Measurements from ENCODE around the gene CDK5RAP3. TPM values are rescaled to one million over a fixed set of nuclear protein-coding genes. Genes with fewer than 3 reads are reported as not detected.
"Not testable (repeated sequence)": the region's sequence is repeated elsewhere in the genome, so short reads cannot be mapped to it uniquely, and the experiment has no call there.

Gene CDK5RAP3
- total RNA-seq, 1 donor from 2014 or later, result 76.6 TPM

DNA sequence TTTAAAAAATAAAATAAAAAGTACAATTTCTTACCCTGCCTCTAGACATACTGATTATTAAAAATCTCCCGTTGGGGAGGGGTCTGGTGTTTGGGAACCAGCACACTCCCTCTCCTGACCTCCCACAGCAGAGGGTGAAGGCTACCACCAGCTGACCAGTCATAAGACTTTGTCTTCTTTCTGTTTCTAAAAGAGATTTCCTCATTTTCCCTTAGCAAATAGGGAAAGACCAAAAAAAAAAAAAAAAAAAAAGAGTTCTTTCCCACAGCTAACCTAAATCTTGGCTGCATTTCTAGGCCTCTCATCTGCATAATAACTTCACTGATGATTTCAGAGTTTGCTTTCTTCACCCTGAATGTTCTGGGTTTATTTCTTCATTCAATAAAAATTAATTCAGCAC is 30.3 kb downstream of the CDK5RAP3 start:
- no peak for DNase-seq

DNA sequence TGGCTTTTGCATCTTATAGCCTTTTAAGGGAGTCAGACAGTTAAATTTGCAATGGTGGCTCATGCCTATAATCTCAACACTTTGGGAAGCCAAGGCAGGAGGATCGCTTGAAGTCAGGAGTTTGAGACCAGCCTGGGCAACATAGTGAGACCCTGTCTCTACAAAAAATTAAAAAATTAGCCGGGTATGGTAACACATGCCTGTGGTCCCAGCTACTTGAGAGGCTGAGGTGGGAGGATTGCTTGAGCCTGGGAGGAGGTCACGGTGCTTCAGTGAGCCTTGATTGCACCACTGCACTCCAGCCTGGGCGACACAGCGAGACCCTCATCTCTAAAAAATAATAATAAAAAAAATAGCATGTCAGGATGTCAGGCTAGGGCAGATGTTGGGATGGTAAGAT is 30.7 kb downstream of the CDK5RAP3 start:
- DNase-seq, result not testable (repeated sequence)

DNA sequence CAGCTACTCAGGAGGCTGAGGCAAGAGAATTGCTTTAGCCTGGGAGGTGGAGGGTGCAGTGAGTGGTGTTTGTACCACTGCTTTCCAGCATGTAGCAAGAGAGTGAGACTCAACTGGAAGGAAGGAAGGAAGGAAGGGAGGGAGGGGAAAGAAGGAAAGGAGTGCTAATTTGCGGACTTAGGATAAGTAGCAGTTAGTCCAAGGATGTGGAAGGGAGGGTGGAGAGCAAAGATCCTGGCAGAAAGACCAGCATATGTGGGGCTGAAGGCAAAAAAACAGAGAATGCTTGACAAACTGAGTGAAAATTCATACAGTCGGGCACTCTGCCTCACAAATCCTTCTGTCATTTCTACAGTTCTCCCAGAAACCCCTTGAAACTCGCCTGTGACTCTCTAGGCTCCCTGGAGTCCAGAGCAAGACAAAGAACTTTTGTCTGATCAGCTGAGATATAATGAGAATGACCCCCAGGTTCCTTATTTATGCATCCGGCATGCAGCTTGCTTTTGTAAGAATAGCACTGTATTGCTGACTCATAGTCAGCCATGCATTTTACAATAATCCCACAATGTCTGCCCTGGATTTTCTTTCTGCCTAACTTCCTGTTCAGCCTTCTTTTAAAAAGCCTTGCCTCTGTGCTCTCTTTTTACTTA is 31.5 kb downstream of the CDK5RAP3 start:
- DNase-seq, result peak; percentile 87

DNA sequence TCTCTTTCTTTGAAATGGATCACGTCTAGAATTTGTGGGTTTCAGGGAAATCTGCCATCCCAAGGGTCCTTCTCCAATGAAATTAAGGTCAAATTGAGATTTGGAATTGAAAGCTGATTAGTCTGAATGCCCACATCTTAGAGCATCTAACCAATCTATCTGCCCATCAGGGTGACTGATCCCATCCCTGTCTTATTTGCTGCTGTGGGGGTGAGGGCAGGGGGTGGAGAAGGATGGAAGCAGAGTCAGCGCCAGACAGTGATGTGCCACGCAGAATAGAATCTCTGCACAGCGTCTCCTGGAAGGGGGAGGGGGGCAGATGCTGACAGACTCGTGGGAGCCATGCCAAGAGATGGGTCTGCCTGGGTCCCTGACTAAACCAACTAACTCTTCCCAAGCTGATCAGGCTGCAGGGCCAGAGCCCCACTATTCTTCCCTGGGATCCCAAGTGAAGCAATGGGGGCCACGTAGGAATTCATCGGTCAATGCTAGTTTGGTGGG is 32.1 kb downstream of the CDK5RAP3 start:
- DNase-seq, result no peak

DNA sequence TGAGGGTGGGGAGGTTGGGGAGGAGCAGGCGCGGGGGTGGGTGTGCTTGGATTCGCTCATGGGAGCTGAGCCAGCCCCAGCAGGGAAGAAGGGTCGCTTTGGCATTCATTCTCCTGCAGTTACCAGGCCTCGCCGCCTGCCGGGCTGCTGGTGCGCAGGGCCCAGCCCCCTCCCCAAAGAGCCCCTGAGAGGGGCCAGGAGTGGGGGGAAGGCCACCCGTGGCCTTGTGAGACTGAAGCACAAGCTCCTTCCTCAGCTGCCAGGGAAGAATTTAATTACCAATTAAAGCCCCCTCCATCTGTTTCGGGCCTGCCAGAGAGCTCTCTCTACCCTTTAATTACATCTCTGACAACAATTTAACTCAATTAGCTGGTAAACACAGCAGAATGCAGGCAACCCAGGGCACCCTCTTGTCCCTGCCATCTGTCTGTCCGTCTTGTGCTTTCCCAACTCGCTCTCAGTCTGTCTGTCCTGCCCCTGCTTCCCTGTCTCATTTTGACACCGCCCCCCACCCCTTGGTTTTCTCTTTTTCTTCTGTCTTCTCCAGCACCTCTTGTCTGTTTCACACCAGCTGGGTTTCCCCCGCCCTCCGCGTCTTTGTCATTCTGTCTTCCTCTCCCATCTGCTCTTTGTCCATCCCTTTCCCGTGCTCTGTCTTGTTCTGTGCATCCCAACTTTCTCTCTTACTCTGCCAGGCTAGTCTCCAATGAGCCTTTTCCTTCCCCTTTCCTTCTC is 32.7 kb downstream of the CDK5RAP3 start:
- no peak for DNase-seq

DNA sequence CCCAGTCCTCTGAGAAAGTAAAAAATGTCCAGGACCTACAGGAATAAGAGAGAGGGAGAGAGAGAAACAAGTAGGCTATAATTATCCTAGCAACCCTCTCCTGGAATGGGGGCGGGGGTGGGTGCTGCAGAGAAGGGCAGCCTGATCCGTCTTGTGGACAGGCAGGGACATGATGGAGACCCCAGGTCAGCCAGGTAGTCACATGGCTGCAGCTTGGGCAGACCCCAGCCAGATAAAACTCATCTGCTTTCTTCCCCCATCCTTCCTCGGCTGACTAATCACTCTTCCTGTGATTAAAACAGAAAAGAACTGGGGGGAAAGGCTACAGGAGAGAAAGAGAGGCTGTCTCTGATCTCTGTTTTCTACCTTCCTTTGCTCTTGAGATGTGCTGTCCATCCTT is 34.1 kb downstream of the CDK5RAP3 start:
- peak; percentile 13 for DNase-seq

DNA sequence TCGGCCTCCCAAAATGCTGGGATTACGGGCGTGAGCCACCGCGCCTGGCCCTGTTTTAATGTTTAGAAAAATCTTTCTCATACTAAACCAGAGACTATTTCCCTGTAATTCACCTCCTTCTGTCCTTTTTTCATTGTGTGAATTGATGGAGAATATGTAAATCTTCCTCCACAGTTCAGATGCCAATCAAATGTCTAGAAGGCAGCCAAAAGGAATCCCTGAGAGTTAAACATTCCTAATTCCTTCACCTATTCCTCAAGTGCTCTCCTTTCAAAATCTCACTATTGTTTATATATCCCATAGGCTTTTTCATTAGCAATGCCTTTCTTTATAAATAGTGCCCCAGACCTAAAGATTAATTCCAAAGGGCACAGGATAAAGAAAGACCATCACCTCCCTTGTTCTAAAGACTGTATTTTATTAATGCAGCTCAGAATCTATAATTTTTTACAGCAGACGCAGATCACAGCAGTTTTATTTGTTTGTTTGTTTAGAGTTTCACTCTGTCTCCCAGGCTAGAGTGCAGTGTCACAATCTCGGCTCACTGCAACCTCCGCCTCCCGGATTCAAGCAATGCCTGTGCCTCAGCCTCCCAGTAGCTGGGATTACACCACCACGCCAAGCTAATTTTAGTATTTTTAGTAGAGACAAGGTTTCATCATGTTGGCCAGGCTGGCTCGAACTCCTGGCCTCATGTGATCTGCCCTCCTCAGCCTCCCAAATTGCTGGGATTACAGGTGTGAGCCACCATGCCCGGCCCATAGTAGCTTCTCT is 36.2 kb downstream of the CDK5RAP3 start:
- no peak for DNase-seq

DNA sequence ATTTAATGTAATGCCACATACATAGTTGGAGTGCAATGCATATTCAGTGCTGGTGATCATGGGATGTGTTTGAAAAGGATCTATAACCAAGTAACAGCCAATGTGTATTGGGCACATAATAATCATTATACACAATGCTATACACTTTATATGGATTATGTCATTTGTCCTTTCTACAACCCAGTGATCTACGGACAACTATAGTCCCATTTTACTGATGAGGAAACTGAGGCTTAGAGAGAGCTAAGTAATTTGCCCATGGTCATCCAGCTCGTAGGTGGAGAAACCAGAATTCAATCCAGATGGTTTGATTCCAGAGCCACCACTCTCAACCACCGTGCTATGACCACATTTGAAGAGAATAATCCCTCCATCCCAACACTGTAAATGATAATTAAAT is 39.3 kb downstream of the CDK5RAP3 start:
- DNase-seq, result no peak

DNA sequence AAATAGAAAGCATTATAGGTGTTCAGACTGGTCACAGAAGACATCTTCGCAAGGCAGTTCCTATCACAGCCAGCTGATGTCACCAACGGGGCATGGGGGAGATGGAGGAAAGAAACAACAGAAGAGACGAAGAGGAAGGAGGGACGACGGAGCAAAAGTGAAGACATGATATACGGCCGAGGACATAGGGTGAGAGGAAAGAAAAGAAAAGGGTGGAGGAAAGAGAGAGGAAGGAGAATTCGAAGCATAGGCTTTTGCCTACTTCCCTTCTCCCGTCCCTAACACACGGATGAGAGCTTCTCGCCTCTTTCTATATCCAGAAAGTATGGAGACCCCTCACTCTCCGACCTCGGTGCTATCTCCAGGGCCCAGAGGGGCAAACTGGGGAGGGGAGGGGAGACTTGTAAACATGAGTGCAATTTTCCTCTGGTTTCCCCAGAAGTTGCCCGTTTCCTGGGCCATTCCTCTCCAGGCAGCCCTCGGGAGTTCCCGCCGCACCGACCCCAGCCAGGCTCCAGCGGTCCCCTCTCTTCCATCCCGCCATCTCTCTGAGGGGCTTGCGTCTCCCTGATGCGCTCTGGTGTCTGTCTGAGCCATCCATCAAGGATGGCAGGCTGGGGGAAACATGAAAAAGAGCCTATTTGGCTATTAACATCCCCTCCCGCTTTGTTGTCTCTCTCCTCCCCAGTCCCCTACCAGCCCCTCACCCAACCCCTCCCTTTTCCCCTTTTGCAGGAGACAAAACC is 40.7 kb downstream of the CDK5RAP3 start:
- peak; percentile 52 for DNase-seq

DNA sequence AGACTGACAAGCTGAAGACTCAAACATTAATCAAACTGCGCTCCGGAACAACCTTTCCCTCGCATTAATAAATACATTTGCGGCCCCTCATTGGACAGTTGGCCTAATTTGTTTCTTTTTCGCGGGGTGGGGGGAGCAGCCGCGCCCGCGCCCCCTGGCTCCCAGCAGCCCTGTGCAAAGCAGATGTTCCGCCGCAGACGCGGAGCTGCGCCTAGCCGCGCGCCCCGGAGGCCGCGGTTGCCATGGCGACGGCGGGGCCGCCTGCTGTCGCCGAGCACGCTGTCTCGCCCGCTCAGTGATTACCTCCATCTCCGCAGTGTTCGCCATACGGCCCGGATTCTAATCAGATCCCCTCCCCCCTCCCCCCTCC is 41.2 kb downstream of the CDK5RAP3 start:
- peak; percentile 39 for DNase-seq

DNA sequence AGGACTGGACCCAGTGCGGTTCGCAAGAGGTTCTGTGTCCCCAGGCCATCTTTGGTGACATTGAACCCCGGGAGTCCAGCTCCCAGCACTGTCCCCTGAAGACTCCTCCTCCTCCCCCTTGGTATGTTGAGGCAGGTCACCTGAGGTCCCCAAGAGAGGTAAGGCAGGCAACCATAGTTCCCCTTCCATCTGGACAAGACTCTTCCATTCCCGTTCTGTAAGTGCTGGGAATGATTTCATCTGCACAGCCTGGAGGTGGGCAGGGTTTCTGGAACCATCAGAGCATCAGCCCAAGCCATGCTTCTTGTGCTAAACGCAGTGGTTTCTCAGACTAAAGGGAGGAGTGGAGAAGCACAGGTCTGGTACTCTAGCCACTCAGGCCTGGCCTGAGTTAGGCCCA is 41.7 kb downstream of the CDK5RAP3 start:
- no peak for DNase-seq

DNA sequence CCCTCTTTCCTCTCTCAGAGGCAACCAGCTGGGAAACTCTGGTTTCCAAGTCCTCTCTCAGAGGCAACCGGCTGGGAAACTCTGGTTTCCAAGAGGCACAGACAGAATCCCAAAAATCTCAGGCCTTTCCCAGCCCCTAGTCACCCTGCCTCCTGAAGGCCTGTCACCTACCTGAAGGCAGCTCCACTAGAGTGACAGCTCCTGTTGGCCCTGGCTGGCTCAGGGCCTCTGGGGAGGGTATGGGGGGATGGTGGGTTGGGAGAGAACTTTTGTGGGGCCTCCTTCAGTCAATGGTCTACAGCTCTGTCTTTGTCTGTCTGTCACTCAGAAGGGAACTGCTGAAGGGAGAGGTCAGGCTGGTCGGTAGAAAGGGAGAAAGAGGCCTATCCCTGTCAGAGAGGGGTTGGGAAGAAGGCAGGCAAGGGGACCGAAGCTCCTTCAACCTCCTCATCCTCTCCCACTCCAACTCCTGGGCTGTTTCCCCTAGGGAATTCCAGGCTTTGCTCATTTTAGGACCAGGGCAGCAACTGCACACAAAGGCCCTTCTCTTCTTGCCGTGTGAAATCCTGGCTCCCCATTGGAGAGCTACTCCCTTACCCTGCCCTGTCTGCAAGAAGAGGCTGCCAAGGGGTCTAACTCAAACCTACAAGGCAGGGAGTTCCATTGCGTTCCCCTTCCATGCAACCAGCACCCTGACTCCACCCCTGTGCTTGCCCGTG is 43.1 kb downstream of the CDK5RAP3 start:
- no peak for DNase-seq

DNA sequence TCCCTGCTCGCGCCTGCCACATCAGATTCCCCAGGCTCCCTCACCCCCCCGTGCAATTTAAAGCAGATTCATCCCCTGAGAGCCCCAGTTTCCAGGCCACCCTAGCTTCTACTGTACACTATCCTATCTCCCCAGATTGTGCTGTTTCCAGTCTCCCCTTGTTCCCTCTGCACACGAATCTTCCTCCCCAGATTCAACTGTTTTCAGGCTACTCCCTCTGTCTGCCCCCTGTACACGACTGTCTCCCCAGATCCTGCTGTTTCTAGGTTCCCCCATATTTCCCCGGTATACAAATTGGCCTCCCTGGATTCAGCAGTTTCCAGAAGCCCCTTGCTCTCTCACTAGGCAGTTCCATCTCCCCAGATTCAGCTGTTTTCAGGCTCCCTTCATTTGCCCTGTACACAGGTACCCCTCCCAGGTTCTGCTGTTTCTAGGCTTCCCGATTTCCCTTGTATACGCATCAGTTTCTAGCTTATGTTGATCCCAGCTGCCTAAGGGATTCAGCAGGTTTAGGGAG is 43.7 kb downstream of the CDK5RAP3 start:
- no peak for DNase-seq

DNA sequence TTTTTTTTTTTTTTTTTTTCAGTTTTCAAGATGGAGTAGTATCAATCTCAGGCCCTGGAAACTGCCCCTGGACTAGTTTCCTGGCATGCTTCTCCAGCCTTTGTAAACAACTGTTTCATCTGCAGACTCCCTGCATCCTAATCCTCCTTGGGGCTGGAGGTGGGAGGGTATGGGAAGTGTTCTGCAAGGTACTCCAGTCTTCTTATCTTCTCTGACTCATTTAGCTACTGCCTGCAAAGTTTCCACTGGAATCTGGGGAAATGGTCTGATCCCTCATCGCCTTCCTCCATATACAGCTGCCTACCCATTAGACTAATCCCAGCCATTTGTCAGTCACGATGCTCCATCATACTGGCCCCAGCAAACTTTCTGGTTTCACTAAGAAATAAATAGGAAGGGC is 45.2 kb downstream of the CDK5RAP3 start:
- no peak for DNase-seq

DNA sequence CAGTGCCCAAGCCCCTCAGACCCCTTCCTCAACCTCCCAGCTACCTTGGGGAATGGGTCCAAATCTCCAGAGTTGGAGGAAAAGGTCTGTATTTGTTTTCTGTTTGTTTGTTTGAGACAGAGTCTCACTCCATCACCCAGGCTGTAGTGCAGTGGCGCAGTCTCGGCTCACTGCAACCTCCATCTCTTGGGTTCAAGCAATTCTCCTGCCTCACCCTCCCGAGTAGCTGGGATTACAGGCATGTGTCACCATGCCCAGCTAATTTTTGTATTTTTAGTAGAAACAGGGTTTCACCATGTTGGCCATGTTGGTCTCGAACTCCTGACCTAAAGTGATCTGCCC is 46.9 kb downstream of the CDK5RAP3 start:
- not testable (repeated sequence) for DNase-seq

DNA sequence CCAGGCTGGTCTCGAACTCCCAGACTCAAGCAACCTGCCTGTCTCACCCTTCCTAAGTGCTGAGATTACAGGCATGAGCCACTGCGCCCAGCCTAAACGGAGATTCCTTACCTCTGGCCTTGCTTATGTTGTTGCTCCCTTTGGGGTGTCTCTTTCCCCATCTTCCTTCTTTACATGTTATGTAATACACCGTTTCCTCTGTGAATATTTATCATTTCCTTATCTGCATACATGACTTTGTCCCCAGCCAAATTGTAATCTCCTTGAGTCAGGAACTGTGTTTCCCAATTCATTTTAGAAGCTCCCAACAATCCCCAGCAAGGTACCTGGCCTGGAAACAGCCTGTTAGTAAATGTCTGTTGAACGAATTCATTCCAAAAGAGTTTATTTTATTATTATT is 51.0 kb downstream of the CDK5RAP3 start:
- DNase-seq, result no peak

DNA sequence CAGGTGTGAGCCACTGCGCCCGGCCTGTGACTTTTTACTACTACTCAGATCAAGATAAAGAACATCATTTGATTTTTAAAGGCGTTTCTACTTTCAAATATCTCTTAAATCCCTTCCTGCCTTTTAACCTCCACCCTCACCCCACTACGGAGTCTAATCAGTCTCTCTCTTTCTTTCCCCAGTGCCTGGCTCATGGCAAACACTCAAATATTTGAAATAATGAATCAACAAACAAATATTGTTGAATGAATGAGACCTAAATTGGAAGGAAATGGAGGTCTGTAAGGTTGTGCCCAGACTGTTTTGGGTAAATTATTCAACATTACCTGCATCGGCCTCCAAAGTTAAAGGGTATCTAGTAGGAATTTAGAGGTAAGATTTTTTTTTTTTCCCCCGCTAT is 52.0 kb downstream of the CDK5RAP3 start:
- no peak for DNase-seq

DNA sequence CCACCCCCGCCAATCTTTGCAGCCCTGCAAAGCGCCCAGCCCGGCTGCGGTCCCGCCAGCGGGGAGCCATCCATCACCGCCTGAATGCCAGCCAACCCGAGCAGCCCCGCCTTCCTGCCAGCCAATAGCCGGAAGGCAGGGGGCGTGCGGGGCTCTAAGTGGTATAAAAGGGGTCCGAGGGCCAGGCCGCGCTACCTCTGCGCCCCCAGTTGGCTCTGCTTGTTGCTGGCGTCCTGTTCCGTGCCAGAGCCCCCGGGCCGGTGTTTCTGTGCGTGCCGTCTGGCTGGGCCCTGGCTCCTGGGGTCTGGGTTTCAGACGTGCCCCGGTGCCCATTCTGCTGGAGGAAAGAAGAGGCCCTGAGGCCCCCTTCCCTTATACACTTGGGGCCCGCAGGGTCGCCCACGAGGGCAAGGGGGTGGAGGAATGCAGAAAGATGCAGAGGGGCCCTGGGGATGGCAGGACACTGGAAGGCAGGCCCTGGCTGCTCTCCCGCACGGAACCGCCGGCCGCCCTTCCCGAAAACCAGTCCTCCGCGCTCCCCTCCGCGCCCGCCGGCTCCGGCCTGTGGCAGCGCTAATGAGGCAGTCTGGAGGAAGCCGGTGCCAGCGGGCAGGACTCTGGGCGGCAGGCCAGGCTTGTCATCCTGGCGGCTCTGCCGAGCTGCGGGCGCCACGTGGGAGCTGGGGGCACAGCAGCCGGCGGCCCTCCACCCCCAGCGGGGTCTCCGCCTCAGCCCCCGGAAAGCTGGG is 52.7 kb downstream of the CDK5RAP3 start:
- DNase-seq, result peak; percentile 63

DNA sequence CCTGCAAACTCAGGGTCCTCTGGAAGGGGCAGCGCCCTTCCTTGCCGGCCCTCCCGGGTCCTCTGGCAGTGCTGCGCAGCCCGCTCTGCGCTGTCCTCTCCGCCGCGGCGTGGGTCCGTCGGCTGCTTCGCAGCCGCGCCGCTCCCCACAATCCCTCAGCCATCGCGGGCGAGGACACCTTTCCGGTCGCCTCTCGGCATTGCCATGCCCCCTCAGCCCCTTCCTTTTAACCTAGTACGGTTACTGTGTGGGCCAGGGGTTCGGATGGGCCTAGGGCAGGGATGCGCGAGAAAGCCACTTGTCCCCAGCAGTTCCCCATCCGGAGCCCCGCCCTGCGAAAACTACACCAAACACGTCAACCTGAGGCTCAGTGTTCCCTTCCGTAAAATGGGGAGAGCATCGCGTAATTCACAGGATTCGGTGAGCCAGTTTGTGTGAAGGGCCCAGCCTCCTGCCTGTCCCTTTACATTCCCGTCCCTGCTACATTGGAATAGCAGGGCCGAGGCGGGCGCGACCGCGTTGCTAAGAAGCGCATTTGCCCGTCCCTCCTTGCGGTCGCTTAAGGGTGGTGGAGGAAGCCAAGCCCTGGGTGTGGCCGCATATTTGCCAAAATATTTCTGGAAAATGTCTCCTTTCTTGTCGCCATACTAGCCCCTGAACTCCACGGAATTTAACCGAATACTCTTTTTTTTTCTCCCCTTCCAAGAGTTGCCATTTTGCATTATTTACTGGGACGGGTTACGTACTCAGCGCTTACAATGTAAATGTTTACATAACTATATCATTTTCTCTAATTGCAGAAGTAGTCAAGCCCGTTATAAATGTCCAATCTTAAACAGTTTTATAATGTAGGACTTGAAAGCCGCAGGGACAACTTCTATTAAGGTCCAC is 53.5 kb downstream of the CDK5RAP3 start:
- peak; percentile 21 for DNase-seq

Measured in dermis blood vessel endothelial cell (primary cell).